ENCODE data around the gene TRIM47.

TRIM47 gene

DNA sequence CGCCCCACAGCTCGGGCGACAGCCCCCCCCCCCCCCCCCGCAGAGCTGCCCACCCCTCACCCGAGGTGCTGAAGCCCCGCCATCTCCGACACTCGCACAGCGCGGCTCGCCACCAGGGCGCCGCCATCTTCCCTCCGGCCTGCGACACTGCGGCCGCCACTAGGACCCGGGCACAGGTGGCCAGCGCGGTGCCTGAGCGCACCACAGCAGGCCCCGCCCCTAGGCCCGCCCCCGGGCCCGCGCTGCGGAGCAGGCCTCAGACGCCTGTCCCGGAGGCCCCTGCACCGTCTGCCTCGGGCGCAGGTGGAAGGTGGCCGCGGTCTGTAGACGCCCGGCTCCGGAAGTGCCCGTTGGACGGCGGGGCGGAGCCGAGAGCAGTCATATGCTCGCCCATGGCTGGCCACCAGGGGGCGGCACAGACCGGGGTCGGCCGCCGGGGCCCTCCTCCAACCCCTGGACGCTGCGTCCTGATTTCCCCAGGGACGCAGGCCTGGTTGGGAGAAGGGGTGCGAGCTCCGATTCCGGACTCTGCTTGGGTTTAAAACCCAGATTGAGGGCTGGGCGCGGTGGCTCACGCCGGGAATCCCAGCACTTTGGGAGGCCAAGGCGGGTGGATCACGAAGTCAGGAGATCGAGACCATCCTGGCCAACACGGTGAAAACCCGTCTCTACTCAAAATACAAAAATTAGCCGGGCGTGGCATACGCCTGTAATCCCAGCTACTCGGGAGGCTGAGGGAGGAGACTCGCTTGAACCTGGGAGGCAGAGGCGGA is 26.6 kb upstream of the TRIM47 start, which contains the start of gene MRPL38:
TSS of gene MRPL38 (minus strand) at position 136 of the 773 bp plus-strand sequence. CDS start at position 127, 9 bp downstream.
- Histone ChIP-seq H3K9me3 (ENCODE audit: low read length) (no peaks in the 10 kb centered on the region), H3K9ac (ENCODE audit: low read length) (peak within 1 kb of the TSS; percentile 2), H3K36me3 (ENCODE audit: insufficient read depth, low read length) (peaks cover 24% of the 10 kb centered on the region), H3K4me1 (ENCODE audit: insufficient read depth, low read length) (peaks cover 5% of the 10 kb centered on the region), H3K4me3 (ENCODE audit: low read depth in 1 of 2, low read length in 2 of 2) (peak within 1 kb of the TSS; percentile 66 to 68), H3K27me3 (ENCODE audit: control insufficient read depth in 1 of 2, insufficient read depth in 2 of 2, low read length in 2 of 2) (no peaks in the 10 kb centered on the region), H3K27ac (ENCODE audit: low read depth, low read length) (peak within 1 kb of the TSS; percentile 90)

DNA sequence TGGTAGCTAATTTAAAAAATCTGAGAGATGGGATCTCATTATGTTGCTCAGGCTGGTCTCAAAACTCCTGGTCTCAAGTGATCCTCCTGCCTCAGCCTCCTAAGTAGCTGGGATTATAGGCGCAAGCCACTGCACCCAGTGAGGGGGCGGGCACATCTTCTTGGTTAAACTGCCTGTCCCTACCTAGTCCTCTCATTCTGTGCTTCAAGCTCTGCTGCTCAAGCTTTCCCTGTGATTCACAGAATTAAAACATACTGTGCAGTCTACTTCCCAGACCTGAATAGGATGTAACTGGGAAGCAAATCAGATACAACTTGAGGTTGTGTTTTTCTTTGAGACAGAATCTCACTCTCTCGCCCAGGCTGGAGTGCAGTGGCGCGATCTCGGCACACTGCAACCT is 24.0 kb upstream of the TRIM47 start:
- H3K9ac ChIP-seq (ENCODE audit: low read length) = no peak overlapping the region
- no peak overlapping the region for H3K27ac ChIP-seq (ENCODE audit: low read depth, low read length)
- H3K27me3 ChIP-seq (ENCODE audit: control insufficient read depth in 1 of 2, insufficient read depth in 2 of 2, low read length in 2 of 2) = no peaks in the 10 kb centered on the region
- H3K9me3 ChIP-seq (ENCODE audit: low read length) = no peaks in the 10 kb centered on the region
- peaks cover 38% of the 10 kb centered on the region for H3K36me3 ChIP-seq (ENCODE audit: insufficient read depth, low read length)
- peaks cover 8% of the 10 kb centered on the region for H3K4me1 ChIP-seq (ENCODE audit: insufficient read depth, low read length)
- H3K4me3 ChIP-seq (ENCODE audit: low read depth in 1 of 2, low read length in 2 of 2) = no peak overlapping the region

DNA sequence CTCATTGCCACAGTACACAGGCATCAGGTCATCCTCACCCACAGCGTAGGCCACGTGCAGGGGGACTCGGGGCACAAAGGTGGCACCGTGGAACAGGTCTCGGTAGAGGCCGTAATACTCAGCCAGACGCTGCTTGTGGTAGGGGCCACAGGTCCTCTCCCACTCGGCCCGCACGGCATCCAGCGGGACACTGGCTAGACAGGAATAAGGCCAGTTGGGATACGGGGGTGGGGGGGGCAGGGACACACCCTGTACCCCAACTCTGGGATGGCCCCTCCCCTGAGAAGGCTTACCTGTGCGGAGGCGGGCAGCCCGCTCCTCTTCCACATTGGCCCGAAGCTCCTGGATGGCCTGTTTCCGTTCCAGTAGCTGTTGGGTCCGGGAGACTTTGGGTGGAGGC is 23.3 kb upstream of the TRIM47 start:
- no peaks in the 10 kb centered on the region for H3K27me3 ChIP-seq (ENCODE audit: control insufficient read depth in 1 of 2, insufficient read depth in 2 of 2, low read length in 2 of 2)
- H3K4me3 ChIP-seq (ENCODE audit: low read depth in 1 of 2, low read length in 2 of 2) = no peak overlapping the region
- H3K9me3 ChIP-seq (ENCODE audit: low read length) = no peaks in the 10 kb centered on the region
- H3K36me3 ChIP-seq (ENCODE audit: insufficient read depth, low read length) = peaks cover 38% of the 10 kb centered on the region
- H3K4me1 ChIP-seq (ENCODE audit: insufficient read depth, low read length) = peaks cover 11% of the 10 kb centered on the region
- no peak overlapping the region for H3K9ac ChIP-seq (ENCODE audit: low read length)
- no peak overlapping the region for H3K27ac ChIP-seq (ENCODE audit: low read depth, low read length)

DNA sequence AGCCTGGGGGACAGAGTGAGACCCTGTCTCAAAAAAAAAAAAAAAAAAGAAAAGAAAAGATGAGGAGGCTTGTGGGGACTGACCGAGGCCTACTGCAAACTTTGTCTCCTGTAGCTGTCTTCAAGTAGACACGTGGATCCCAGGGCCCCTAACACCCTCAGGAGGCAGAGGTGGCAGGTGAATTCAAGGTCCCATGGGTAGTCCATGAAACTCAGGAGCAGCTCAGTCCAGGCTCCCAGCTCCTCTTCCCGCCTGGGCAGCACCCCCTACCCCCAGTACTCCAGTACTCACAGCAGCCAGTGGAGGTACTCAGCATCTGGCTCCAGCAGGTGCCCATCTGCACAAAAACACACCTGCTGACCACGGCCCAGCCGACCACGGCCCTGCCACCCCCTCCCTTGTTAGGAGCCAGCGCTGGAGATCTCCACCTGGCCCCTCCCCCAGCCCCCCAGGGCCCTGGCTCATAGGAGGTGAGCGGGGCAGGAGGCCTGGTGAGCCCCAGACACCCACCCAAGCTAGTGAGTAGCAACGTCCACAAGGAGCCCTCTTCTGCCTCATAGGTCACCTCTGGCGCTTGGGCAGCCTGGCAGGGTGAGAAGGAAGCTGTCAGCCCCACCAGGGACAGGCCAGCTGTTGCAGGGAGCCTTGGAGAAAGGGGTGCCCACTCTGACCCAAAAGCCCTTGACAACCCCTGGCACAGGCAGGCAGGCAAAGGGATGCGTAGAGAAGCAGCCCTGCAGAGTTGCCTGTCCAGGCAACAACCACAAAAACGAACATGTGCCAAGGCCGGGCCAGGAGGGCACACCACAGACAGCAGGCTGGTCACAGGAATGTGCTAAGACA is 22.5 kb upstream of the TRIM47 start:
- Histone ChIP-seq H3K4me3 (ENCODE audit: low read depth in 1 of 2, low read length in 2 of 2) (no peak overlapping the region), H3K4me1 (ENCODE audit: insufficient read depth, low read length) (peaks cover 12% of the 10 kb centered on the region), H3K9me3 (ENCODE audit: low read length) (no peaks in the 10 kb centered on the region), H3K9ac (ENCODE audit: low read length) (no peak overlapping the region), H3K27me3 (ENCODE audit: control insufficient read depth in 1 of 2, insufficient read depth in 2 of 2, low read length in 2 of 2) (no peaks in the 10 kb centered on the region), H3K36me3 (ENCODE audit: insufficient read depth, low read length) (peaks cover 38% of the 10 kb centered on the region), H3K27ac (ENCODE audit: low read depth, low read length) (no peak overlapping the region)

DNA sequence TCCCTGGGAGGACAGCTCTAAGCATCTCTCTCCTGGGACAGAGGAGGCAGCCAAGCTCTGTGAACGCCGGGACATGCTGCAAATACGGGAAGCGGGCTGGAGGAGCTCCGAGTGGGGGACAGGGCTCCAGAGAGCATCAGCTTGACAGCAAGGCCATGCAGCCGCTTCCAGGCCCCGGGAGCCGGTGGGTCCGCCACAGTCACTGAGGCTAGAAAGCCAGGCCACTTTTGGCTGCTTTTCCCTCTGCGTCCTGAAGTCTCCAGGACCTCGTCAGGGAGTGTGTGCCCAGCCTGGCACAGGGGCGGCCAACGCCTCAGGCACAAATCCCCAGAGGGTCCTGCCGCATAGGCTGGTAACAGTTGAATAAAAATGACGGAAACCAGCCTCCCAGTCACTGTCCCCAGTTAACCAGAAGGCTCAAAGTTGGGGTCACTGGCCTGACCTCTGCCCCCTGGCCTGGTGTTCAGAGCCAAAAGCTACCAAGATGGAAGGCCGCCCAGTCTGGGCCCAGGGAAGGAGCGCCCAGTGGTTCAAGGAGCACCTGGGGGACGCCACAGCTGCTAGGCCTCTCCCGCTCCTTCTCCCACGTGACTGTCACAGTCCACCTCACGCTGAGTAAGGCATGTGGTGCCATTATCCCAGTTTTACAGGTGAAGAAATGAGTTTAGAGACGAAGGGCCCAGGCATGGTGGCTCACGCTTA is 21.5 kb upstream of the TRIM47 start:
- Histone ChIP-seq H3K27me3 (ENCODE audit: control insufficient read depth in 1 of 2, insufficient read depth in 2 of 2, low read length in 2 of 2) (no peaks in the 10 kb centered on the region), H3K9me3 (ENCODE audit: low read length) (no peaks in the 10 kb centered on the region), H3K4me3 (ENCODE audit: low read depth in 1 of 2, low read length in 2 of 2) (no peak overlapping the region), H3K36me3 (ENCODE audit: insufficient read depth, low read length) (peaks cover 38% of the 10 kb centered on the region), H3K9ac (ENCODE audit: low read length) (no peak overlapping the region), H3K27ac (ENCODE audit: low read depth, low read length) (no peak overlapping the region), H3K4me1 (ENCODE audit: insufficient read depth, low read length) (peaks cover 22% of the 10 kb centered on the region)

DNA sequence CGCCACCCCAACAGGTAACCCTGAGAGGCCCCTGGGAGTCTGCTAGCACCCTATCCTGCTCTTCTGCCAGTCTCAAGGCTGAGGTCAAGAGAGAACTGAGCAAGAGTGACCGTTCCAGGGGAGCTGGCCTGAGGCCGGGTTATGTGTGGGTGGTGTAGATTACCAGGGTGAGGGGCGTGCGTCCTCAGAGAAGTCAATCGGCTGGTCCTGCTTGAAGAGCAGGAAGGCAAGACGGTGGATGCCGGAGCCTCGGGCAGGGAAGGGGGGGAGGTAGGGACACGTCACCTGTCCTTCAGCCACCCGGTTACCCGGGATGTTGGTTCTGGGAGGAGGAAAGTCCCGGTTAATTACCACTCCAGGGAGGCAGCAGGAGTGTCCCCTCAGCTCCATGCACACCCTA is 21.0 kb upstream of the TRIM47 start:
- H3K36me3 ChIP-seq (ENCODE audit: insufficient read depth, low read length) = peaks cover 38% of the 10 kb centered on the region
- H3K9me3 ChIP-seq (ENCODE audit: low read length) = no peaks in the 10 kb centered on the region

DNA sequence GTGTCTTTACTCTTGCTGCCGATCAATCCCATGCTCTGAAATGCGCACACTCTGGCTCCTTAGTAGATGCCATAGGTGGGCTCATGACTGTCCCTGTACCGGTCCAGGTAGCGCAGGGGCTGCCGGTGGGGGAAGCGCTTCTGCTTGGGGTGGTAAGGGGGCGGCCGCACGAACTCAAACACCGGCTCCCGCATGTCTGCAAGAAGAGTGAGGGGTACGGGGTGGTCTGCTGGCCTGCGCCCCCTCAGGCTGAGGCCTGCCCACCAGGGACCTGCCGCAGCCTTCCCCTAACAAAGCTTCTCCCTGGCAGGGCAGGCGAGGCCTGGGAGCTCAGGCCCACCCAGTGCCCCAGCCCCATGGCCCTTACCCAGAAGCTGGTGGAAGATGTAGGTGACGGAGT is 20.4 kb upstream of the TRIM47 start:
- Histone ChIP-seq H3K9me3 (ENCODE audit: low read length) (no peaks in the 10 kb centered on the region), H3K27ac (ENCODE audit: low read depth, low read length) (no peak overlapping the region), H3K4me1 (ENCODE audit: insufficient read depth, low read length) (peaks cover 28% of the 10 kb centered on the region), H3K9ac (ENCODE audit: low read length) (no peak overlapping the region), H3K4me3 (ENCODE audit: low read depth in 1 of 2, low read length in 2 of 2) (no peak overlapping the region), H3K36me3 (ENCODE audit: insufficient read depth, low read length) (peaks cover 38% of the 10 kb centered on the region), H3K27me3 (ENCODE audit: control insufficient read depth in 1 of 2, insufficient read depth in 2 of 2, low read length in 2 of 2) (no peaks in the 10 kb centered on the region)

More for the DNA sequence above, 21.0 kb upstream of the TRIM47 start:
- Histone ChIP-seq H3K27ac (ENCODE audit: low read depth, low read length) (no peak overlapping the region), H3K9ac (ENCODE audit: low read length) (no peak overlapping the region), H3K4me1 (ENCODE audit: insufficient read depth, low read length) (peaks cover 27% of the 10 kb centered on the region), H3K4me3 (ENCODE audit: low read depth in 1 of 2, low read length in 2 of 2) (no peak overlapping the region), H3K27me3 (ENCODE audit: control insufficient read depth in 1 of 2, insufficient read depth in 2 of 2, low read length in 2 of 2) (no peaks in the 10 kb centered on the region)

DNA sequence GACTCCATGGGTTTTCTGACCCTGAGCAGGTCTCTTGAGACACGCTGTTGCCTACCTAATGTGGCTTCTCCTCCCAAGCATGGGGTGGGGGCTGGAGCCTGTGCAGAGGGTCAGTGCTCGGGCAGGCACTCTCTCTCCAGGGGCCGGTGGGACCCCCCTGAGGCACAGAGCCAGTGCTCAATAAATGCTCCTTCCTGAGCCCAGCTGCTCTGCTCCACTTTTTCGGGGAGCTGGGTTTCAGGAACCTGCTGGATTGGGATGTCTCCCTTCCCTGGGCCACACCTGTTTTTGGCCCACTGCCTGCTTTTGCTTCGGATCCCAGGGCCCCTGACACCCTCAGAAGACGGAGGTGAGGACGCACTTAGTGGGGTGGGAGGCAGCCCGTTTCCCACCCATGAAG is 19.7 kb upstream of the TRIM47 start:
- Histone ChIP-seq H3K27ac (ENCODE audit: low read depth, low read length) (no peak overlapping the region), H3K4me1 (ENCODE audit: insufficient read depth, low read length) (peaks cover 31% of the 10 kb centered on the region), H3K4me3 (ENCODE audit: low read depth in 1 of 2, low read length in 2 of 2) (no peak overlapping the region), H3K9ac (ENCODE audit: low read length) (no peak overlapping the region), H3K36me3 (ENCODE audit: insufficient read depth, low read length) (peaks cover 35% of the 10 kb centered on the region), H3K9me3 (ENCODE audit: low read length) (no peaks in the 10 kb centered on the region), H3K27me3 (ENCODE audit: control insufficient read depth in 1 of 2, insufficient read depth in 2 of 2, low read length in 2 of 2) (no peaks in the 10 kb centered on the region)

DNA sequence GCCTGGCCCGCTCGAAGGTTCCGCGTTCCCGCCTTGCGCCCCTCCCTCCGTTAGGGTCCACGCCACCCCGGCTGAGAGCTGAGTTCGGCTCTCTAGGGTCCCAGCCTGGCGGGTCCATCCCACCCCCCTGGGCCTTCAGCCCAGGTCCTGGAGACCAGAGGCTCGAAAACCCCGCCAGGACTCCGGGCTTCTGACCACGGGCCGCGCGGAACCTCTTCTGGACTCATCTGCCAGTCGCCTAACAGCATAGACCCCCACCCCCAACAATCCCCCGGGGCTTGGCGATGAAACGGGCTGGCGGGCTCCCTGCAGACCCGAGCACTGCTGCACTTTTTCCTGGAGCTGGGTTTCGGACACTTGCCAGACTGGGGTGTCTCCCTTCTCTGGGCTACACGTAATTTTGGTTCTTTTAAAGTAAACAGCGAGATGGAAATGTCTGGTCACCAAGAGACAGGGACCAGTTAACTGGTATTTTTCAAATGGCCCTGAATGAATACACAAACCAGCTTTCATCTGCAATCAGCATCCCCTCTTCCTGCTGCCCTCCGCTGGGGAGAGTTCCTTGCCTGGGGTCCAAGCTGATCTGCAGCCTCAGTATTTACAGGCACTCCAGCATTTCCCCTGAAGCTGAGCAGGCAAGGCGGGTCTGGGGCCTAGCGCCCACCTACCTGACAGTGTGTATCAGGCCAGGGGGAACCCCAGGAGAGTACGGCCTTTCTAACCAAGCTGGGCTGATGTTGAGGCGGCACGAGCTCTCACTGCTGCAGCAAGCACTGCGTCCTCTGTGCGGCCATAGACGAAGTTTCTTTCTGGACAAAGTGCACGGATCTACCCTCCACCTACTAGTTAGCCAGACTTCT is 19.0 kb upstream of the TRIM47 start:
- peaks cover 30% of the 10 kb centered on the region for H3K36me3 ChIP-seq (ENCODE audit: insufficient read depth, low read length)
- H3K4me3 ChIP-seq (ENCODE audit: low read depth in 1 of 2, low read length in 2 of 2) = peak overlapping the region; percentile 41 to 81
- H3K9me3 ChIP-seq (ENCODE audit: low read length) = no peaks in the 10 kb centered on the region
- peaks cover 31% of the 10 kb centered on the region for H3K4me1 ChIP-seq (ENCODE audit: insufficient read depth, low read length)
- H3K27ac ChIP-seq (ENCODE audit: low read depth, low read length) = peak overlapping the region; percentile 88
- no peak overlapping the region for H3K9ac ChIP-seq (ENCODE audit: low read length)
- no peaks in the 10 kb centered on the region for H3K27me3 ChIP-seq (ENCODE audit: control insufficient read depth in 1 of 2, insufficient read depth in 2 of 2, low read length in 2 of 2)

DNA sequence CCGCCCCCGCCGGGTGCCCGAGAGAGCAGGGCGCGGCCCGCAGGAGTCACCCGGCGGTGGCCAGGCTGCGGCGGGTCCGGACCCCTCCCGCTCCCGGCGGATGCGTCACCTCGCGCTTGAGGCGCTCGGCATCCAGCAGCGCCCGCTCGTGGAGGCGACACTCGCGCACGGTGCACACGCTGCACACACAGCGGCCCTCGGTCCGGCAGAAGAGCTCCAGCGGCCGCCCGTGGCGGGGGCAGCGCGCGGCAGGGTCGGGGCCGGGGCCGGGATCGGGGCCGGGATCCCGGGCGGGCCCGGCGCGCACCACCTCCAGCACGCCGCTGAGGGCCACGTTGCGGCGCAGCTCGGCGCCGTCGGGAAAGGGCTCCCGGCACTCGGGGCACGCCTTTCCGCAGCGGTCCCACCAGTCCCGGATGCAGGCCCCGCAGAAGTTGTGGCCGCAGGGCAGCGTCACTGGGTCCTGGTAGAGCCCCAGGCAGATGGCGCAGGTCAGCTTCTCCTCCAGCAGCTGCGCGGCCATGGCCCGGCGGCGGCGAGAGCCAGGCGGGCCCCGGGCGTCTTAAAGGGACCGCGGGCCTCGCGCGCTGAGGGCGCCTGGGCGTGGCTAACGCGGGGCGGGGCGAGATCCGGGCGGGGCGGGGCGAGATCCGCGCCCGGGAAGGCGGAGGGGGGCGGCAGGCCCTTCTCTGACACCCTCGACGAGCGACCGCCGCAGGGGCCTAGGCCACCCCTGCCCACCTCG is 18.2 kb upstream of the TRIM47 start, which contains the start of gene TRIM65:
TSS of gene TRIM65 (minus strand) at position 537 of the 745 bp plus-strand sequence. CDS start at position 523, 14 bp downstream.
- H3K36me3 ChIP-seq (ENCODE audit: insufficient read depth, low read length) = peaks cover 35% of the 10 kb centered on the region

More for the DNA sequence above, 18.2 kb upstream of the TRIM47 start, which contains the start of gene TRIM65:
- Histone ChIP-seq H3K4me3 (ENCODE audit: low read depth in 1 of 2, low read length in 2 of 2) (peak within 1 kb of the TSS; percentile 68 to 81), H3K9ac (ENCODE audit: low read length) (peak within 1 kb of the TSS; percentile 51), H3K9me3 (ENCODE audit: low read length) (no peaks in the 10 kb centered on the region), H3K27ac (ENCODE audit: low read depth, low read length) (peak within 1 kb of the TSS; percentile 88), H3K4me1 (ENCODE audit: insufficient read depth, low read length) (peaks cover 31% of the 10 kb centered on the region), H3K27me3 (ENCODE audit: control insufficient read depth in 1 of 2, insufficient read depth in 2 of 2, low read length in 2 of 2) (no peaks in the 10 kb centered on the region)
